ENCODE measurements around the gene SMCP.

GRCh38 chr1:152919071-152919470, 40.9 kb downstream of the SMCP start:
- TF ChIP-seq EZH2 (IDR thresholded peaks at IDR 0.05; ENCODE audit: low read depth, unreplicated experiment) (no peak), POLR2AphosphoS5 (IDR thresholded peaks at IDR 0.05; ENCODE audit: low read depth) (no peak), ZNF331 (CRISPR knock-in tag; IDR thresholded peaks at IDR 0.05; ENCODE audit: low read depth) (no peak), JUNB (IDR thresholded peaks at IDR 0.05; ENCODE audit: unreplicated experiment) (no peak), CREB1 (CRISPR knock-in tag; IDR thresholded peaks at IDR 0.05; ENCODE audit: low read depth) (no peak)
- TF ChIP-seq, protein P1, sequence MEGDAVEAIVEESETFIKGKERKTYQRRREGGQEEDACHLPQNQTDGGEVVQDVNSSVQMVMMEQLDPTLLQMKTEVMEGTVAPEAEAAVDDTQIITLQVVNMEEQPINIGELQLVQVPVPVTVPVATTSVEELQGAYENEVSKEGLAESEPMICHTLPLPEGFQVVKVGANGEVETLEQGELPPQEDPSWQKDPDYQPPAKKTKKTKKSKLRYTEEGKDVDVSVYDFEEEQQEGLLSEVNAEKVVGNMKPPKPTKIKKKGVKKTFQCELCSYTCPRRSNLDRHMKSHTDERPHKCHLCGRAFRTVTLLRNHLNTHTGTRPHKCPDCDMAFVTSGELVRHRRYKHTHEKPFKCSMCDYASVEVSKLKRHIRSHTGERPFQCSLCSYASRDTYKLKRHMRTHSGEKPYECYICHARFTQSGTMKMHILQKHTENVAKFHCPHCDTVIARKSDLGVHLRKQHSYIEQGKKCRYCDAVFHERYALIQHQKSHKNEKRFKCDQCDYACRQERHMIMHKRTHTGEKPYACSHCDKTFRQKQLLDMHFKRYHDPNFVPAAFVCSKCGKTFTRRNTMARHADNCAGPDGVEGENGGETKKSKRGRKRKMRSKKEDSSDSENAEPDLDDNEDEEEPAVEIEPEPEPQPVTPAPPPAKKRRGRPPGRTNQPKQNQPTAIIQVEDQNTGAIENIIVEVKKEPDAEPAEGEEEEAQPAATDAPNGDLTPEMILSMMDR (conservative IDR thresholded peaks at IDR 0.05; ENCODE audit: low read depth in 2 of 2), result no peak
